Stimulated activated CD4-positive, alpha-beta T cell treated with anti-CD3 and anti-CD28 coated beads, Interleukin-1b, Interleukin-23, amount 100 ng/mL, for 4 hours (primary cell): ENCODE results near the gene PSMB7.

ENCODE experiments used
- DNase-seq, 2 donors: peaks; one replicate each; pipeline ENCODE4 v3.0.0-alpha.2; 2020; ENCODE audit warnings: low read depth in 2 of 2

Gene PSMB7

DNA sequence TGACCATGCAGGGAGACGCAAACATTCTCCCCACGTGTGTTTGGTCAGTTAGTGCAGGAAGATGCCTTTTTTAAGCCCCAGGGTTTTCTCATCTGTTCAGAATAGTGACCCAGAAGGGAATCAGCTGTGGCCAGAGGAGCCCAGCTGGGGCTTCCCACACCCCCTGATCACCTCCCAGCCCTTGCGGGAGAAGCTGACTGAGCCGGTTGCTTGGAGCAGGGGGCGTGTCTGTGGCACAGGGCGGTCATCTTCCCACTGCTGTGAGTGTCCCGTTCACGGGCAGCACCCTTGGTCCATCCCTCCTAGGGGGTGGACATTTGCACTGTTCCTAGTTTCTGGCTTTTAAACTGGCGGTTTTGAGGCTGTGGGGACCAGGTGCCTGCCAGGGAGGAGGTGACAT lies 87.8 kb downstream of the PSMB7 start:
- no peak for DNase-seq

DNA sequence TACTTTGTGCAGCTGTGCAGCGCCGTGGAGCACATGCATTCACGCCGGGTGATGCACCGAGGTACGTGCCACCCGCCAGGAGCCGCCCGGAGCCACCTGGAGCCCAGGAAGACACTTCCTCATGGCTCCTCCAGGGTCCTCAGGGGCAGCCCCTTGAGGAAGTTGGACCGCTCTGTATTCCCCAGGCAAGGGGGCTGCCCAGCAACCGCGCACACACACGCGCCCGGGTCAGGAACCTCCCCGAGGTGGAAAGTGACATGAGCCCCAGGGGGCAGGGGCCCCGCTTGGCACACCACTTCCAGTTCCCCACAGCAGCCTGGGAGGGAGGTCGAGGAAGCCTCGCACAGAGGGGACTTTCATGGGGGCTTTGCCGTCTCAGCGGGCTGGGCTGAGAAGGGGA lies 88.9 kb downstream of the PSMB7 start:
- no peak for DNase-seq

DNA sequence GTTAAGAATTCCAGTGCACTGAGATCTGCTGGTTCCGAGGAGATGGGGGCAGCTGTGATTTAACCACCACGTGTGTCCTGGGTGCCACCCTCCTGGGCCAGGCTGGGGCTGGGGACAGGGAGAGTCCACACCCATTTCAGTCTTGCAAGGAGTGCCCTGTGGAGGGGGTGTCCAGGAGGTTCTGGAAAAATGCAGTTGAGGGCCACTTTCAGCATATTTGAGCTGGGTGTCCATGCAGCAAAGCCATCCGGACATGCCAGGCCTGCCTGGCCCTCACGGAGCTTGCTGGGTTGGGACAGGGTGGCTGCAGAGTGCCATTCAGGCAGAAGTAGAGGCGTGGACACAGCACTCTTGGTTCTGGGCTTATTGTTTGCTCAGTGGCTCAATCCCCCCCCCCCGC lies 89.4 kb downstream of the PSMB7 start:
- DNase-seq, result no peak

DNA sequence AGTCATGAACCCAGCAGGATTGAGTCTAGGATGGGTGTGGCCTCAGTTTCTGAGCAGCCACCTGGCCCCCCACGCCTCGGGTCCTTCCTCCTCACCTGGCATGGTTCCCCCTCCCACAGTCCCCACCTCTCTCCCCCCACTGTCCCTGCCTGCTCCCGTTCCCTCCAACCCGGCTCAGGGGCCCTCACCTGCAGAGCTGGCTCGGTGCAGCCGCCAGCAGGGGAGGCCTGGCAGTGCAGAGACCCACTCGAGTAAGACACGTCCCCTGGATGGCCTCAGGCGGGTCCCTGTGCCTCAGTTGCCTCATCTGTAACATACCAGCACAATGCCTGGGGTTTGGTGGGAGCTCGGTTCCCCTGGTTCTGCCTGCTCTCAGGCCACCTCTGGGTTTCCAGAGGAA lies 91.3 kb downstream of the PSMB7 start:
- no peak for DNase-seq

- no peak for DNase-seq
Observed at GRCh38 chr9:124322618-124323432, 92.4 kb downstream of the PSMB7 start.

DNA sequence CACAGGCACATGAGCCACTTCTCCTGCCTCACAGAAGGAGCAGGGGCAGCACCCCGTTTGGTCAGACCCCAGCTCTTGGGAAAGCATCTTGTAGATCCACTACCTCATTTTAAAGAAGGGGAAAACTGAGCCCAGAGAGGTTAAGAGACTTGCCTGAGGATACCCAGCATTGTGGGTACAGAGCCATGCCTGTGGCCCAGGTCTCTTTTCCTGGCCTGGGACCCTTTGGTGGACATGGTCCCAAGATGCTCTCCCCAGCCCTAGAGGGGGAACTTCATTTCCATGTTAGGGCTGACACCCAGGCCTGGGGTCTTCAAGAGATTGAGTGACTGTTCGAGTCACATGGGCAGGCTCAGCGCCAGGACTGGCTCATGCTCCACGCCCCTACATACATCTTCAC lies 93.3 kb downstream of the PSMB7 start:
- no peak for DNase-seq

DNA sequence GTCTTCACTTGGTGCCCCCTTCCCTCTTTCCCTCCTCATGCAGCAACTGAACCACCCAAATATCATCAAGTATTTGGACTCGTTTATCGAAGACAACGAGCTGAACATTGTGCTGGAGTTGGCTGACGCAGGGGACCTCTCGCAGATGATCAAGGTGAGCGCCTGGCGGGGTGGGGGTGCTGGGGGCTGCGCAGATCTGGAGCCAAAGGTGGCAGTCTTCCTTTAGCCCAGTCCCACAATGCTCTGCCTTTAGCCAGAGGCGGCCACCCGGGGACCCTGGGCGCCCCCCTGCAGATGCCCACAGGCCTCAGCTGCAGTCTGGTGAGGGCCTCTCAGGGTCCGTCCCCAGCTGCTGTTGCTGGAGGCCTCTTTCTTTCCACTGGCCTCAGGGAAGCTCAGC lies 93.8 kb downstream of the PSMB7 start:
- DNase-seq, result no peak

DNA sequence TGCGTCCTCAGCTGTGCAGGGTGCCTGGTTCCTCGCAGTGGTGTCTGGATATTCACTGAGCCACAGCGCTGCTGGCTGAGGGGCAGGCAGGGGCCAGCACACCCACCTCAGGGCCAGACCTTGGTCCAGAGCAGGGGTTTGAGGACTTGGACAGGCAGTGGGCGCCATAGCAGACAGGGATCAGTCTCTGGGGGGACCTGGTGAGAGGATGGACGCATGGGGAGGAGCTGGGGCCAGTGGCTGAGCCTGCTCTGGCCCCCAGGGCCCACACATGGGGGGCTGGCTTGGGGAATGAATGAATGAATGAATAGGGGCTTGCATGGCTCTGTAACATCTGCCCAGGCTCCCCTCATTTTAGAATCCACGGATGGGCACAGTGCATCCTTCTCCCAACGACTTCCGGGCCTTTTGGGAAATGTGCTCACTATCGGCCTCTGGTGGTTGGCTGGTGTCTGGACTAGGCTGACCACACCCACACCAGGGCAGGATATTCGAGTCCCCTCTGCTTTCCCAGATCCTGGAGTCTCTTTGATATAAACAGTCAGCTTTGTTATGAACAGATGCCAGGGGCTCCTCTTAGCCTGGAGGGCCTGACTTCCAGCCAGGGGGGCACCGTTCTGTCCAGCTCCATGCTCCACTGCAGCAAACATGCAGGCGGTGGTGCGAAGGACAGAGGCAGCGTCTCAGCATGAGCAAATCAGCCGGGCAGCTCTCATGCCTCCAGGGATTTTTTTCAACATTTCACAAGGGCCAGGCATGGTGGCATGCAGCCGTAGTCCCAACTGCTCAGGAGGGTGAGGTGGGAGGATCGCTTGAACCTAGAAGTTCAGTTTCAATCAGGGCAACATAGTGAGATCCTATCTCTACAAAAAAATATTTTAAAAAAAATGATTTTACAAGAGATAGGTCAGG lies 94.9 kb downstream of the PSMB7 start:
- DNase-seq, result peak; percentile 21 to 31

DNA sequence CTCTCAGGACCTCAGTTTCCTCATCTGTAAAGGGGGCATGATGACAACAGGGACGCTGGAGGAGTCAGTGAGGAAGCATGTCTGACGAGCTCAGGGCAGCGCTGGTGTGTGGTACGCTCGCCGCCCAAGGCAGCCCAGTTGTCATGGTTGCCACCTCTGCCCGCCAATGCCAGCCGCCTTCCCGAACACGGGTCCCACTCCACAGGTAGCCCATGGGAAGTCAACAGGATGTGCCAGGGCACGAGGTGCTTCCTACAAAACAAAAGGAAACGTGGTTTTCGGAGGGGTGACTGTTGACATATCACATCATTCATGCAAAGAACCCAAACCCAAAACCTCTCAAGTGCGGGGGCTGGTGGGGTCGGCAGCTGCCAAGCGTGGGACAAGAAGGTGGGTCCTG lies 99.4 kb downstream of the PSMB7 start:
- no peak for DNase-seq

GRCh38 chr9:124313940-124314339 lies 101.3 kb downstream of the PSMB7 start:
- no peak for DNase-seq

GRCh38 chr9:124312290-124313265 lies 102.7 kb downstream of the PSMB7 start:
- DNase-seq, result no peak

- no peak for DNase-seq
Observed at GRCh38 chr9:124311283-124311682, 104.0 kb downstream of the PSMB7 start.

- no peak for DNase-seq
Observed at GRCh38 chr9:124309667-124310084, 105.6 kb downstream of the PSMB7 start.

- no peak for DNase-seq
Observed at GRCh38 chr9:124308606-124309491, 106.4 kb downstream of the PSMB7 start.

DNA sequence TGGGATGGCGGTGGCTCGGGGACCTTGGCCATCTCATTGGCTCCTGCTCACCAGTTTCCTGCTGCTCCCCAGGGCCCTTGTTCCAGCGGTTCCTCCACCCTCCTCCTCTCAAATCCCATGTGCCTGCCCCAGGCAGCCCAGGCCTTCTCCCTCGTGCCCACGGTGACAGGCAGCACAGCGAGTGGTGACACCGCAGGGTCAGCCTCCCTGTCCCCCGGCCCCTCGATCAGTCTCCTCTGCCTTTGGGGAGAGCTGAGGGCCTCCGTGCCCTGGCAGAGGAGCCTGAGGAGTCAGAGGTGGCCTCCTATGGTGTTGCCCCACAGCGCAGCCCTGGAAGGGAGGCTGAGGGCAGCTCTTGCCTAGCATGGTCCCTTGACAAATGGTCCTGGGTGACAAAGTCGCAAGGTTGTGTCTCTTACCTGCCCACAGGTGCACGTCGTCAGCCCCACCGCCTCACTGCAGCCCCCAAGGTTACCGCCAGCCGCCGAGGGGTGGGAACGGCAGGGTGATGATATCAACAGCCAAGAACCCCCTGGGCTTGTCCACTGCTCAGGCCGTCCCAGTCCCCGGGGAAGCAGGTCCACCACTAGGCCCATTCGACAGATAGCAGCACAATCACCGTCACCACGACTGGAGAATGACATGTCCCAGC lies 107.7 kb downstream of the PSMB7 start:
- no peak for DNase-seq

DNA sequence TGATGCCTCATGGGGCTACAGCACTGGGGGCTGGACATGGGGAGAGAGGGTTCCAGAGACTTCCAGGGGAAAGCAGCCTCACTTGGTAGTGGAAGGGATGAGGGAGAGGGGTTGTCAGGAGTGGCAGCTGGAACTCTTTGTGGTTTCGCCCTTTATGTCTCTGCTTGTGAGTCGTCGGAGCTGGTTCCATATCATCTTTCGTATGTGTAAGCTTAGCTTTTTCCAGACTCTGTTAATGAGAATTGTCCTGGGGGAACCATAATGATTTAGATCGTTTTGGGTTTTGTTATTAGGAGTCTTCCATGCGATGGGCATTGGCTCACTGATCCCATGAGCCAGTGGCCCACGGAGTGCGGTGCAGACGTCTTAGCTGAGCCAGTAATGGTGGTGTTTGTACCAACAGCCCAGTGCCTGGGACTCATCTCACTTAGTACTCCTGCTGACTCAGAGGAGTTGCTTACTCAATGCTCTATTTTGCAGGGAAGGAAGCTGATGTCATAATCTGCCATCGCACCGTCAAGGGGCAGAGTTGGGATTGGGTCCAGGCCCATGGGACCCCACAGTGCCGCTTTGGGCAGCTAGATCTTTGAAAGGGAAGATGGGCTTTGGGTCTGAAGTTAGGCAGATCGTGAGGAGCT lies 109.0 kb downstream of the PSMB7 start:
- no peak for DNase-seq

GRCh38 chr9:124304285-124304684 lies 111.0 kb downstream of the PSMB7 start:
- no peak for DNase-seq

DNA sequence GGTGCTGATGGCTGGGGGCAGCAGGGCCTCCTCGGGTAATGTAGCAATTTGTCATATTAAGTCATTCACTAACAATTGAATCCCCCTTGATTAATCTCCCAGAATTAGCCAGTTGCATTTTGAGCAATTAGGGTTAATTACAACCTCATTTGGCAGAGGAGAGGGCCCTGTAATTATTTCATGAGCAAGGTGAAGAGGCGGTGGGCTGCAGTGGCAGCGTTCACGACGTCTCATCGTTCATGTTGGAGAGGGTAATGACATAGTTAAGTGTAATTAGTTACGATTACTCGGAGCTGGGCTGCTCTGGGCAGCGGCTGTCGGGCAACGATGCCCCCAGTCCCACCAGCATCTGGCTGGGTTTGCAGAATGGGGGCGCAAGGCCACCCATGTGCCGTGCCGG lies 111.5 kb downstream of the PSMB7 start:
- DNase-seq, result no peak
